Immature natural killer cell (primary cell): Measurements from ENCODE around the gene ADAMTS3. TPM values are rescaled to one million over a fixed set of nuclear protein-coding genes. Genes with fewer than 3 reads are reported as not detected.

Experiments used
- DNase-seq, 3 donors: peaks; one replicate each; pipeline ENCODE4 v3.0.0; 2022; ENCODE audit warnings: mixed read lengths in 1 of 3
- H3K27ac Mint-ChIP-seq, 6 donors: one replicate each; pipeline ENCODE4 v1.8.0; 2020; ENCODE audit warnings: mixed read lengths in 6 of 6, mild to moderate bottlenecking in 5 of 6, inconsistent platforms in 4 of 6, moderate library complexity in 3 of 6
- H3K27me3 Mint-ChIP-seq, 3 donors: one replicate each; pipeline ENCODE4 v1.8.0; 2020 to 2021; ENCODE audit warnings: low read depth in 3 of 3, mild to moderate bottlenecking in 3 of 3, mixed read lengths in 3 of 3, moderate library complexity in 3 of 3, inconsistent platforms in 1 of 3
- H3K36me3 Mint-ChIP-seq, 3 donors: one replicate each; pipeline ENCODE4 v1.8.0; 2020; ENCODE audit warnings: mixed read lengths in 3 of 3, inconsistent platforms in 2 of 3, mild to moderate bottlenecking in 2 of 3
- H3K4me1 Mint-ChIP-seq, 2 donors: one replicate each; pipeline ENCODE4 v1.8.0; 2020; ENCODE audit warnings: inconsistent platforms in 2 of 2, mild to moderate bottlenecking in 2 of 2, mixed read lengths in 2 of 2, moderate library complexity in 1 of 2
- H3K4me3 Mint-ChIP-seq, 5 donors: one replicate each; pipeline ENCODE4 v1.8.0; 2020; ENCODE audit warnings: mild to moderate bottlenecking in 5 of 5, mixed read lengths in 5 of 5, inconsistent platforms in 3 of 5, moderate library complexity in 3 of 5
- H3K9me3 Mint-ChIP-seq, 6 donors: one replicate each; pipeline ENCODE4 v1.8.0; 2020; ENCODE audit warnings: mild to moderate bottlenecking in 6 of 6, mixed read lengths in 6 of 6, inconsistent platforms in 4 of 6, moderate library complexity in 3 of 6
- polyA plus RNA-seq, 3 donors: library from polyadenylated mRNA; unstranded; fragments of 300-500 nt; fragmentation: Illumina TruSeq; gene quantifications; one replicate each; pipeline ENCODE4 v1.2.3, GENCODE V29; 2021

The ADAMTS3 gene
- polyA plus RNA-seq, 3 donors from 2014 or later, result not detected

- Mint-ChIP-seq H3K9me3 (peaks cover 0 to 8% (median 2%) of the 10 kb centered on the region in 6 donors), H3K27me3 (no peaks in the 10 kb centered on the region), H3K4me3 (no peak overlapping the region), H3K4me1 (no peaks in the 10 kb centered on the region), H3K36me3 (no peaks in the 10 kb centered on the region), H3K27ac (no peak overlapping the region)
- no peak for DNase-seq
Observed at GRCh38 chr4:72531322-72531721, 37.7 kb downstream of the ADAMTS3 start.

GRCh38 chr4:72529148-72529822 is 39.7 kb downstream of the ADAMTS3 start:
- Mint-ChIP-seq H3K27me3 (no peaks in the 10 kb centered on the region), H3K36me3 (no peaks in the 10 kb centered on the region), H3K4me3 (no peak overlapping the region), H3K4me1 (no peaks in the 10 kb centered on the region), H3K9me3 (no peaks in the 10 kb centered on the region), H3K27ac (no peak overlapping the region)
- no peak for DNase-seq

- Mint-ChIP-seq H3K9me3 (peaks cover 0 to 3% (median 0%) of the 10 kb centered on the region in 6 donors), H3K27ac (no peak overlapping the region), H3K4me3 (no peak overlapping the region), H3K36me3 (no peaks in the 10 kb centered on the region), H3K4me1 (no peaks in the 10 kb centered on the region), H3K27me3 (no peaks in the 10 kb centered on the region)
- no peak for DNase-seq
Observed at GRCh38 chr4:72527038-72527646, 41.9 kb downstream of the ADAMTS3 start.

- Mint-ChIP-seq H3K36me3 (no peaks in the 10 kb centered on the region), H3K27ac (no peak overlapping the region), H3K27me3 (no peaks in the 10 kb centered on the region), H3K9me3 (peaks cover 0 to 5% (median 0%) of the 10 kb centered on the region in 6 donors), H3K4me1 (no peaks in the 10 kb centered on the region), H3K4me3 (no peak overlapping the region)
- no peak for DNase-seq
Observed at GRCh38 chr4:72525938-72526337, 43.1 kb downstream of the ADAMTS3 start.

- Mint-ChIP-seq H3K9me3 (peaks cover 0 to 8% (median under 1%) of the 10 kb centered on the region in 6 donors), H3K36me3 (no peaks in the 10 kb centered on the region), H3K27me3 (peaks cover 0 to 2% (median 0%) of the 10 kb centered on the region in 3 donors), H3K4me1 (no peaks in the 10 kb centered on the region), H3K27ac (no peak overlapping the region), H3K4me3 (no peak overlapping the region)
- no peak for DNase-seq
Observed at GRCh38 chr4:72522440-72522839, 46.6 kb downstream of the ADAMTS3 start.

- Mint-ChIP-seq H3K4me1 (no peaks in the 10 kb centered on the region), H3K9me3 (peaks cover 0 to 13% (median 0%) of the 10 kb centered on the region in 6 donors), H3K4me3 (no peak overlapping the region), H3K27me3 (peaks cover 0 to 2% (median 0%) of the 10 kb centered on the region in 3 donors), H3K27ac (no peak overlapping the region), H3K36me3 (no peaks in the 10 kb centered on the region)
- DNase-seq, result no peak
Observed at GRCh38 chr4:72513227-72513626, 55.8 kb downstream of the ADAMTS3 start.

- H3K9me3 Mint-ChIP-seq, result peaks cover 0 to 13% (median 0%) of the 10 kb centered on the region in 6 donors
- DNase-seq, result no peak
- H3K36me3 Mint-ChIP-seq, result no peaks in the 10 kb centered on the region
- H3K4me1 Mint-ChIP-seq, result no peaks in the 10 kb centered on the region
- H3K4me3 Mint-ChIP-seq, result no peak overlapping the region
- H3K27ac Mint-ChIP-seq, result no peak overlapping the region
- peaks cover 0 to 3% (median 0%) of the 10 kb centered on the region in 3 donors for H3K27me3 Mint-ChIP-seq
Observed at GRCh38 chr4:72507860-72508419, 61.1 kb downstream of the ADAMTS3 start.

GRCh38 chr4:72507167-72507566 is 61.9 kb downstream of the ADAMTS3 start:
- Mint-ChIP-seq H3K27me3 (peaks cover 0 to 3% (median 0%) of the 10 kb centered on the region in 3 donors), H3K4me3 (no peak overlapping the region), H3K9me3 (peaks cover 0 to 13% (median 0%) of the 10 kb centered on the region in 6 donors), H3K36me3 (no peaks in the 10 kb centered on the region), H3K27ac (no peak overlapping the region), H3K4me1 (no peaks in the 10 kb centered on the region)
- DNase-seq, result no peak

- no peaks in the 10 kb centered on the region for H3K36me3 Mint-ChIP-seq
- H3K4me1 Mint-ChIP-seq, result no peaks in the 10 kb centered on the region
- peaks cover 0 to 13% (median 1%) of the 10 kb centered on the region in 6 donors for H3K9me3 Mint-ChIP-seq
- no peak for DNase-seq
- no peak overlapping the region for H3K4me3 Mint-ChIP-seq
- H3K27ac Mint-ChIP-seq, result no peak overlapping the region
- H3K27me3 Mint-ChIP-seq, result peaks cover 0 to 2% (median 0%) of the 10 kb centered on the region in 3 donors
Observed at GRCh38 chr4:72505314-72505744, 63.7 kb downstream of the ADAMTS3 start.

- no peak overlapping the region for H3K27ac Mint-ChIP-seq
- DNase-seq, result no peak
- H3K9me3 Mint-ChIP-seq, result peaks cover 1 to 8% (median 4%) of the 10 kb centered on the region in 6 donors
- H3K27me3 Mint-ChIP-seq, result no peaks in the 10 kb centered on the region
- H3K36me3 Mint-ChIP-seq, result no peaks in the 10 kb centered on the region
- no peak overlapping the region for H3K4me3 Mint-ChIP-seq
- H3K4me1 Mint-ChIP-seq, result no peaks in the 10 kb centered on the region
Observed at GRCh38 chr4:72500214-72500613, 68.8 kb downstream of the ADAMTS3 start.

- no peak for DNase-seq
- no peak overlapping the region for H3K27ac Mint-ChIP-seq
- H3K36me3 Mint-ChIP-seq, result peaks cover 0 to 4% (median 0%) of the 10 kb centered on the region in 3 donors
- H3K4me3 Mint-ChIP-seq, result no peak overlapping the region
- H3K27me3 Mint-ChIP-seq, result peaks cover 0 to 2% (median 0%) of the 10 kb centered on the region in 3 donors
- no peaks in the 10 kb centered on the region for H3K4me1 Mint-ChIP-seq
- peaks cover 0 to 20% (median 5%) of the 10 kb centered on the region in 6 donors for H3K9me3 Mint-ChIP-seq
Observed at GRCh38 chr4:72496119-72496518, 72.9 kb downstream of the ADAMTS3 start.

GRCh38 chr4:72494156-72494555 is 74.9 kb downstream of the ADAMTS3 start:
- no peak for DNase-seq
- Mint-ChIP-seq H3K4me3 (no peak overlapping the region), H3K27ac (no peak overlapping the region), H3K27me3 (peaks cover 0 to 2% (median 0%) of the 10 kb centered on the region in 3 donors), H3K36me3 (peaks cover 0 to 4% (median 0%) of the 10 kb centered on the region in 3 donors), H3K4me1 (no peaks in the 10 kb centered on the region), H3K9me3 (peaks cover 0 to 20% (median 4%) of the 10 kb centered on the region in 6 donors)

GRCh38 chr4:72489267-72489666 is 79.8 kb downstream of the ADAMTS3 start:
- H3K27ac Mint-ChIP-seq, result no peak overlapping the region
- no peaks in the 10 kb centered on the region for H3K4me1 Mint-ChIP-seq

GRCh38 chr4:72486991-72487390 is 82.0 kb downstream of the ADAMTS3 start:
- Mint-ChIP-seq H3K27ac (no peak overlapping the region), H3K27me3 (no peaks in the 10 kb centered on the region), H3K9me3 (peaks cover 0 to 6% (median 2%) of the 10 kb centered on the region in 6 donors), H3K36me3 (no peaks in the 10 kb centered on the region), H3K4me3 (no peak overlapping the region), H3K4me1 (no peaks in the 10 kb centered on the region)
- DNase-seq, result no peak

More at GRCh38 chr4:72489267-72489666, 79.8 kb downstream of the ADAMTS3 start:
- DNase-seq, result no peak
- no peak overlapping the region for H3K4me3 Mint-ChIP-seq
- H3K9me3 Mint-ChIP-seq, result peaks cover 0 to 7% (median 2%) of the 10 kb centered on the region in 6 donors
- H3K27me3 Mint-ChIP-seq, result peaks cover 0 to 2% (median 0%) of the 10 kb centered on the region in 3 donors
- H3K36me3 Mint-ChIP-seq, result peaks cover 0 to 4% (median 0%) of the 10 kb centered on the region in 3 donors
